ENCODE measurements around the gene PAGR1. TPM values are rescaled to one million over a fixed set of nuclear protein-coding genes. Genes with fewer than 3 reads are reported as not detected.

The PAGR1 gene
- total and polyA plus RNA-seq, 9 of the 15 experiments (the other 6 are each of a cell fraction or from before 2014, with no cell fraction given) = 1.4 to 58.2 (median 16.8) TPM

- Histone ChIP-seq H3K36me3 (ENCODE audit: control insufficient read depth, insufficient read depth, low read length) (peaks cover 57% of the 10 kb centered on the region), H3K4me3 (peak overlapping the region; percentile 60), H3K4me2 (ENCODE audit: insufficient read depth, low read length) (peak overlapping the region; percentile 91), H3K27me3 (ENCODE audit: control insufficient read depth in 2 of 2, insufficient read depth in 2 of 2, low read length in 2 of 2) (no peaks in the 10 kb centered on the region), H3K9me3 (replicated peaks; ENCODE audit: control insufficient read depth, insufficient read depth, low read depth, low read length) (no peaks in the 10 kb centered on the region), H3K79me2 (ENCODE audit: control insufficient read depth, insufficient read depth, low read length) (peaks cover 47% of the 10 kb centered on the region), H4K20me1 (replicated peaks; ENCODE audit: control insufficient read depth, insufficient read depth, low read length) (peaks cover 23% of the 10 kb centered on the region; the same call in 1 of the 2 replicates), H3K9me1 (ENCODE audit: control insufficient read depth, insufficient read depth, low read length) (no peaks in the 10 kb centered on the region), H3K9ac (ENCODE audit: insufficient read depth in 1 of 2, low read depth in 2 of 2, low read length in 2 of 2) (peak overlapping the region; percentile 84 to 100), H3K27ac (ENCODE audit: extremely low read depth, low read depth, low read length) (peak overlapping the region; percentile 88), H3K4me1 (replicated peaks in 1 of 2; ENCODE audit: control insufficient read depth in 2 of 2, insufficient read depth in 2 of 2, low read length in 2 of 2) (peaks cover 48 to 67% of the 10 kb centered on the region in 2 experiments), H2AFZ (ENCODE audit: low read depth, low read length) (no peak overlapping the region; the same call in 1 of the 2 replicates)
- ChIA-PET CTCF (ENCODE audit: low intra/inter-chr PET ratio) (interaction anchor here (0.7 to 1.1 kb wide), 2 partner anchors 9 to 134 kb away, joined by 3 to 5 read pairs; no protein-coding TSS in a partner anchor), POLR2A (interaction anchor here (0.5 to 2.7 kb wide), 8 partner anchors 8 to 746 kb away, joined by 3 to 8 read pairs (median 4); partner anchors contain the start of genes KIF22 and PAGR1)
- in situ Hi-C loops (cut with MboI) (no loop called here), intact Hi-C loops (cut with micrococcal nuclease) (loop anchor here (2.0 kb wide), 1 partner anchor 41 kb away; no protein-coding TSS in a partner anchor)
- DNase-seq (ENCODE audit: extremely low read depth in 1 of 4, low spot score in 3 of 4) (peak; percentile 42 to 96 (median 70)), FAIRE-seq (peak; percentile 88), ATAC-seq (peak; percentile 44)
- TSS peak; percentile 52 for BruUV-seq (replicated peaks)
- under 1% methylated on average over 44 of the region's 69 CpGs for WGBS (ENCODE audit: insufficient coverage, low coverage, missing lambda C conversion rate)
- peak; percentile 97 for TF ChIP-seq HNRNPLL (IDR thresholded peaks at IDR 0.05; ENCODE audit: low read depth, low read length, poor library complexity, severe bottlenecking)
- TF ChIP-seq ZNF561 (CRISPR knock-in tag; conservative IDR thresholded peaks at IDR 0.05) = 0 out of 2 replicates have a peak, but pooled peaks have one; percentile 37
- no peak for TF ChIP-seq HSF4 (CRISPR knock-in tag; IDR thresholded peaks at IDR 0.05; ENCODE audit: borderline replicate concordance)
- no peak for TF ChIP-seq OTX1 (CRISPR knock-in tag; IDR thresholded peaks at IDR 0.05)
- no peak for TF ChIP-seq BCLAF1 (IDR thresholded peaks at IDR 0.05; ENCODE audit: borderline replicate concordance in 1 of 2, control insufficient read depth in 1 of 2, low read depth in 2 of 2, low read length in 1 of 2)
- TF ChIP-seq, protein P1, sequence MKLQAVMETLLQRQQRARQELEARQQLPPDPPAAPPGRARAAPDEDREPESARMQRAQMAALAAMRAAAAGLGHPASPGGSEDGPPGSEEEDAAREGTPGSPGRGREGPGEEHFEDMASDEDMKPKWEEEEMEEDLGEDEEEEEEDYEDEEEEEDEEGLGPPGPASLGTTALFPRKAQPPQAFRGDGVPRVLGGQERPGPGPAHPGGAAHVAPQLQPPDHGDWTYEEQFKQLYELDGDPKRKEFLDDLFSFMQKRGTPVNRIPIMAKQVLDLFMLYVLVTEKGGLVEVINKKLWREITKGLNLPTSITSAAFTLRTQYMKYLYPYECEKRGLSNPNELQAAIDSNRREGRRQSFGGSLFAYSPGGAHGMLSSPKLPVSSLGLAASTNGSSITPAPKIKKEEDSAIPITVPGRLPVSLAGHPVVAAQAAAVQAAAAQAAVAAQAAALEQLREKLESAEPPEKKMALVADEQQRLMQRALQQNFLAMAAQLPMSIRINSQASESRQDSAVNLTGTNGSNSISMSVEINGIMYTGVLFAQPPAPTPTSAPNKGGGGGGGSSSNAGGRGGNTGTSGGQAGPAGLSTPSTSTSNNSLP (IDR thresholded peaks at IDR 0.05; ENCODE audit: borderline replicate concordance, low read depth, low read length) = no peak
- TF ChIP-seq ZNF584 (CRISPR knock-in tag; IDR thresholded peaks at IDR 0.05; ENCODE audit: low read depth) = 0 out of 2 replicates have a peak, but pooled peaks have one; percentile 13
- peak; percentile 83 for TF ChIP-seq ZNF232 (CRISPR knock-in tag; IDR thresholded peaks at IDR 0.05)
- TF ChIP-seq SRSF9 (IDR thresholded peaks at IDR 0.05; ENCODE audit: borderline replicate concordance, low read depth, low read length) = no peak
- TF ChIP-seq FOSL1 (tag; conservative IDR thresholded peaks at IDR 0.05) = no peak
- TF ChIP-seq ZFP1 (CRISPR knock-in tag; IDR thresholded peaks at IDR 0.05) = no peak
- no peak for TF ChIP-seq ZNF717 (CRISPR knock-in tag; IDR thresholded peaks at IDR 0.05)
- no peak for TF ChIP-seq PML (IDR thresholded peaks at IDR 0.05; ENCODE audit: low read length)
- TF ChIP-seq ZFPM2 (CRISPR knock-in tag; IDR thresholded peaks at IDR 0.05) = 0 out of 2 replicates have a peak, but pooled peaks have one; percentile 11
Measured at GRCh38 chr16:29807426-29808218, 8.3 kb upstream of the PAGR1 start.

Data from K562 (cell line).